HEK293T (cell line): ENCODE measurements around the gene RBM10.

Experiments used
- CTCF ChIA-PET: fragments of 350-600 bp; formaldehyde crosslinking; extraction: SDS; loops from one replicate; lab custom pipeline; 2021; ENCODE audit warnings: antibody characterized with exemption, inconsistent platforms; lab: Yijun Ruan, JAX
- POLR2A ChIA-PET: fragments of 350-600 bp; formaldehyde crosslinking; extraction: SDS; loops from one replicate; lab custom pipeline; 2020; ENCODE audit warnings: antibody characterized with exemption, inconsistent platforms; lab: Yijun Ruan, JAX
- DNase-seq: peaks from one replicate; pipeline ENCODE4 v3.0.0; 2012; ENCODE audit warnings: mixed read lengths; ENCODE audit errors: extremely low spot score
- ARNT ChIP-seq: fragments of 450-650 bp; IDR thresholded peaks from 2 replicates; pipeline ENCODE4 v1.6.1; 2017; ENCODE audit warnings: mild to moderate bottlenecking
- BHLHE40 ChIP-seq: fragments of 450-650 bp; IDR thresholded peaks from 2 replicates; pipeline ENCODE4 v1.6.1; 2016; ENCODE audit warnings: mild to moderate bottlenecking, moderate library complexity, borderline replicate concordance
- CTBP1 ChIP-seq: fragments of 450-650 bp; IDR thresholded peaks from 2 replicates; pipeline ENCODE4 v1.6.1; 2016; ENCODE audit warnings: borderline replicate concordance
- ELF4 ChIP-seq: fragments of 450-650 bp; IDR thresholded peaks from 2 replicates; pipeline ENCODE4 v1.6.1; 2017; ENCODE audit warnings: antibody characterized with exemption
- FOXA1 ChIP-seq: fragments of 450-650 bp; IDR thresholded peaks from 2 replicates; pipeline ENCODE4 v1.6.1; 2016; ENCODE audit warnings: mild to moderate bottlenecking
- FOXK2 ChIP-seq: fragments of 450-650 bp; IDR thresholded peaks from 2 replicates; pipeline ENCODE4 v1.6.1; 2016; ENCODE audit warnings: mild to moderate bottlenecking
- FOXM1 ChIP-seq: fragments of 450-650 bp; IDR thresholded peaks from 2 replicates; pipeline ENCODE4 v1.6.1; 2017; ENCODE audit warnings: mild to moderate bottlenecking, borderline replicate concordance
- HDGF ChIP-seq: fragments of 450-650 bp; IDR thresholded peaks from 2 replicates; pipeline ENCODE4 v1.6.1; 2017; ENCODE audit warnings: antibody characterized with exemption, borderline replicate concordance
- L3MBTL2 ChIP-seq: fragments of 450-650 bp; conservative IDR thresholded peaks from 2 replicates; pipeline ENCODE4 v1.6.1; 2016; ENCODE audit warnings: mild to moderate bottlenecking
- LEF1 ChIP-seq: fragments of 450-650 bp; IDR thresholded peaks from 2 replicates; pipeline ENCODE4 v1.6.1; 2017; ENCODE audit warnings: mild to moderate bottlenecking, borderline replicate concordance
- NFRKB ChIP-seq: fragments of 450-650 bp; IDR thresholded peaks from 2 replicates; pipeline ENCODE4 v1.6.1; 2016; ENCODE audit warnings: mild to moderate bottlenecking, moderate library complexity
- SP1 ChIP-seq: fragments of 450-650 bp; IDR thresholded peaks from 2 replicates; pipeline ENCODE4 v1.6.1; 2017
- SUZ12 ChIP-seq: fragments of 450-650 bp; IDR thresholded peaks from 2 replicates; pipeline ENCODE4 v1.6.1; 2016; ENCODE audit warnings: mild to moderate bottlenecking
- TARDBP ChIP-seq: fragments of 450-650 bp; IDR thresholded peaks from 2 replicates; pipeline ENCODE4 v1.6.1; 2016
- ZNF384 ChIP-seq: fragments of 450-650 bp; IDR thresholded peaks from 2 replicates; pipeline ENCODE4 v1.6.1; 2016
- TF ChIP-seq, protein P1 (sequence below): fragments of 450-650 bp; IDR thresholded peaks from 2 replicates; pipeline ENCODE4 v1.6.1; 2016

Gene RBM10

DNA sequence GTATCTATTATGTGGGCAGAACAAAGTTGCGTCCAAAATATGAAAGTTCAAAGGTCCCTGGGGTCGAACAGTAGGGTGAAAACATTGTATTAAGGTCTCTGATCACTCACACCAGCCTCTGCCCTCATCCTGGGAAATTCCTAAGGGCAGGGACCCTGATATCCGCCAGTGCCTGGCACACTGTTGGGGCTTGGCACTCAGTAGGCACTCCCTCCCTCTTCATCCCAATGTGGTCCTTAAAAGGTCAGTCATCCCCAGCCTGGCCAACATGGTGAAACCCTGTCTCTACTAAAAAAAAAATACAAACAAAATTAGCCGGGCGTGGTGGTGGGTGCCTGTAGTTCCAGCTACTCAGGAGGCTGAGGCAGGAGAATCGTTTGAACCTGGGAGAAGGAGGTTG lies 6.8 kb upstream of the RBM10 start:
- DNase-seq: no peak
- TF ChIP-seq LEF1: no peak
- TF ChIP-seq SUZ12: no peak
- no peak for TF ChIP-seq ZNF384
- no peak for TF ChIP-seq NFRKB
- no peak for TF ChIP-seq CTBP1
- TF ChIP-seq FOXA1: no peak
- no peak for TF ChIP-seq TARDBP
- TF ChIP-seq FOXK2: no peak
- no peak for TF ChIP-seq ARNT
- TF ChIP-seq BHLHE40: no peak
- TF ChIP-seq FOXM1: no peak
- TF ChIP-seq L3MBTL2: no peak
- no peak for TF ChIP-seq SP1
- no peak for TF ChIP-seq ELF4
- no peak for TF ChIP-seq HDGF
- TF ChIP-seq, protein P1, sequence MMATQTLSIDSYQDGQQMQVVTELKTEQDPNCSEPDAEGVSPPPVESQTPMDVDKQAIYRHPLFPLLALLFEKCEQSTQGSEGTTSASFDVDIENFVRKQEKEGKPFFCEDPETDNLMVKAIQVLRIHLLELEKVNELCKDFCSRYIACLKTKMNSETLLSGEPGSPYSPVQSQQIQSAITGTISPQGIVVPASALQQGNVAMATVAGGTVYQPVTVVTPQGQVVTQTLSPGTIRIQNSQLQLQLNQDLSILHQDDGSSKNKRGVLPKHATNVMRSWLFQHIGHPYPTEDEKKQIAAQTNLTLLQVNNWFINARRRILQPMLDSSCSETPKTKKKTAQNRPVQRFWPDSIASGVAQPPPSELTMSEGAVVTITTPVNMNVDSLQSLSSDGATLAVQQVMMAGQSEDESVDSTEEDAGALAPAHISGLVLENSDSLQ: no peak
- POLR2A ChIA-PET: interaction anchor here (1.7 kb wide), 1 partner anchor 9 kb away, joined by 5 read pairs; no protein-coding TSS in a partner anchor
- CTCF ChIA-PET: no interaction called here

DNA sequence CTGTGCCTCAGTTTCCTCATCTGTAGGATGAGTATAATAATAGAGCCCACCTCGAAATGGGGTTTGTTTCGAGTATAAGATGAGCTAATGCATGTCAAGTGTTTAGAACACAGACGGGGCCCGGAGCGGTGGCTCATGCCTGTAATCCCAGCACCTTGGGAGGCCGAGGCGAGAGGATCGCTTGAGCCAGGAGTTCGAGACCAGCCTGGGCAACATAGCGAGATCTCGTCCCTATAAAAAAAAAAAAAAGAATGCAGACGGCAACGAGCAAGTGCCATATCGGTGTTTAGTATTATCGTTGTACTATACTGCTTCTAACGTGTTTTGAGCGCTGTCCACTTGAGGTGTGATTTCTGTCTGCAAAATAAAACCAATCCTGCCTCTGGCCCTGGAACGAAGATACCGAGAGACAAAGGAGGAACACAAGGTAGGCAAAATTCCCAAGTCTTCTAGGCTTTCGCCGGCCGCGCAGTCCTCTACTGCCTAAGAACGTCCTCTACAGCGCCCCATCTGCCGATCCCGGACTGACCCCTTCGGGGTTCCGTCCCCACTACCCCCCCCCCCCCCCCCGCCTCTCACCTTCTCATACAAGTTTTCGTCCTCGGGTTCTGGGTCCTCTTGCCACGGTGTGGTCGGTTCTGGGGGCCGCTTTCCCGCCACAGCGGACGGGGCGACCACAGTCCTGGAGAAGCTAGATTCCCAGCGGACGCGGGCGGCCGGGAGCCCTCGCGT lies 961 bp upstream of the RBM10 start:
- ChIA-PET POLR2A (interaction anchor here (0.8 to 3.8 kb wide), 9 partner anchors 9 to 178 kb away, joined by 3 to 76 read pairs (median 5); no protein-coding TSS in a partner anchor), CTCF (interaction anchor here (1.2 kb wide), 2 partner anchors 13 to 26 kb away, joined by 4 read pairs; no protein-coding TSS in a partner anchor)
- TF ChIP-seq ZNF384 (peak; percentile 46), FOXM1 (no peak)
- DNase-seq: no peak

DNA sequence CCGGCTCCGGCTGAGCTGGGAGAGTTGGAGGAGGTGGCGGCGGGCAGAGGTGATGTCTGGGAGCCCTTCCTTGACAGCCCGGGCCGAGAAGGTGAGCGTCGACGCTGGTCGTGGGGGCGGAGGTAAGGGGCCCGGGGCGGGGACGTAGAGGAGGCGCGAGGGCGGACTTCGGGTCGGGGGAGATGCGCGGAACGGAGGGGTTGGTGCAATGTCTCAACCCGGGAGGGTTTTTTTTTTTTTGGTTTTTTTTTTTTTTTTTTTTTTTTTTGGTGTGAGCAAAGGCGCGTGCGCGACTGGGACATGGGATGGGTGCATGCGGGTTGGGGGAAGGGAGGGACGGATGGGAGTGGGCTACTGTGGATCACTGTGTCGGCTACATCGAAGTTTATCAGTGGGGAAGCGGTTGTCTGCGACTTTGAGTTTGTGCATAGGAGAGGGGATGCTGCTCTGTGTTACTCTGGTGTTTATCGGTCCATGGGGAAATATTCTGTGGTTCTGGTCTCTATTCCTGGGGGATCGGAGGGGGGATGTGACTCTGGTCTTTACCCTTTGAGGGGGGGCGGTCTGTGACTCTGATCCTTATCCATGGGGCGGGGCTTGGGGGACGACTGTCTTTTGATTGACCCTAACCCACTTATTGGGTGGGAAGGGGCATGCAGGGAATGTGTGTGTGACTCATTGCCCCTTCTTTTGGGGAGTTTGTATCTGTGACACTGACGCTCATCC lies 537 bp downstream of the RBM10 start:
- CTCF ChIA-PET: interaction anchor here (0.5 to 1.2 kb wide), 4 partner anchors 12 to 216 kb away, joined by 4 read pairs; no protein-coding TSS in a partner anchor
- DNase-seq: no peak
- POLR2A ChIA-PET: interaction anchor here (0.8 to 3.8 kb wide), 11 partner anchors 11 to 180 kb away, joined by 3 to 76 read pairs (median 5); no protein-coding TSS in a partner anchor
- TF ChIP-seq, protein P1: no peak
- no peak for TF ChIP-seq LEF1
- peak; percentile 87 for TF ChIP-seq ZNF384

DNA sequence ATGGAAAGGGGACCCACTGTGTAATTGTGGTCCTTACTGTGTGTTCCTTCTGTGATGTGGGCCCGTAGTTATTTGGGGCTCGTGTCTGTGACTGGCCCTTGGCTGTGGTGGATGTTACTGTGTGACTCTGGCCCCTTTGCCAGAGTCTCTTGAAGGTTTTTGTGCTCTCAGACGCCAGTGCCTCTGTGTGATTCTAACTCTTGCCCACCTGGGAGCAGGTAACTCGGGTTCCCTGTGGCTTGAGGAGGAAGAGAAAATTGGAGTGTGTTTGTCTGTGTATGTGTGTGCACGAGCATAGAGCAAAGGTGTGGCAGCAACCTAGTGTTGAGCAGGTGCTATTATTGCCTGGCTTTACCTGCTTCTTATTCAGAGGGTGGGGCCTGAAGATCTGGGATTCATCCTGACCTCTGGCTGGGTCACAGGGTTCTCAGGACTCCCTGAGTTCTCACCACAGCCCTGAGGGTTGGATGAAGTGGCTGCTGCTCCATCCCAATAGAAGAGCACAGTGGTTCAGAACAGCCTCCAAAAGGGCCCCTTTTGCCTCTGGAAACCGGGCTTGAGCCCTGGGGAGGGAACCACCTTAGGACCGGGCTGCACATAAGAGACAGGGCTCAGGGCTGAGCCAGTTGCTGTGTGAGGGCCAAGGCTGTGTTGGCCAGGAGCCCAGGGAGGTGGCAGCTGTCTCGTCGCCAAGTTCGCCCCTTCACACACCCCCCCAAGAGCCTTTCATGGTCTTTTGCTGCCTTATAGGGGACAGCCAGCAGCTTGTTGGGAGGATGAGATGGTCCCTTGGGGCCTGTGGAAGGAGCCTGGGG lies 1.3 kb downstream of the RBM10 start:
- CTCF ChIA-PET: no interaction called here
- DNase-seq: no peak
- POLR2A ChIA-PET: no interaction called here
- TF ChIP-seq ARNT (no peak), CTBP1 (no peak), L3MBTL2 (no peak), SUZ12 (no peak), ELF4 (no peak), ZNF384 (no peak), FOXK2 (no peak), FOXA1 (no peak), HDGF (no peak), TARDBP (no peak)
- TF ChIP-seq, protein P1: no peak

DNA sequence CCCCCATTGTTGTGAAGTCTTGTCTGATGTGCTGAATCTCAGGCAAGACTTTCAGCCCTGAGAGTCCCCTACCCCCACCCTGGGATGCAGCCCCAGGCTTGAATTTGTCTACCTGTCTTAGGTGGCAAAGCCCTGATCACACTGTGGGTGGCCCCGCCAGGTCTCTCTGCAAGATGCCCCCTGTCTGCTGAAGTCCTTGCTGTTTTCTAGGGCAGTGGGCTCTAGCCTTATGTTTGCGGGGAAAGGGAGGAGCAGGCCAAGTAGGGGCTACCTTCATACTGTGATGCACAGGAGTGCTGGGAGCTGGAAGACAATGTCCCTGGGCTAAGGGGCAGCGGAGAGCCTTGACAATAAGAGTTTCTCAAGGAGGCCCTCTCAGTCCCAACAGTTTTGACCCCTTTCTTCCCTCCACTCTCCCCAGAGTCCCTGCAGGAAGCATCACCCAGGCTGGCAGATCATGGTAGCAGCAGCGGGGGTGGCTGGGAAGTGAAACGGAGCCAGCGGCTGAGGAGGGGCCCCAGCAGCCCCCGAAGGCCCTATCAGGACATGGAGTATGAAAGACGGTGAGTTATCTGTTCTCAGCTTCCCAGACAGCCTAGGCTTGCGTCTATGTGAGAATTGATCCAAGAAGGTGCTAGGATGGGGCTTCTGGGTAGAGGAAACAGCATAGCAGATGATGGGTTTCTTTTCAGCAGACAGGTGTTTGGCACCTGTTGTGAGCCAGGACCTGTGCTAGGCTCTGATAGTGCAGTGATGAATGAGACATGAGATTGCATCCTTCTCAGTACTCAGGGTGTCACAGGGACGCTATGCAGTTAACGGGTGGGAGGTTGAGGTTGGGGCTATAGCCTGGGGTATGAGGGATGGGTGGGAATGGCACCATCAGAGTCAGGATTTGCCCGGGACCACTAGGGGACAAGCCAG lies 2.2 kb downstream of the RBM10 start:
- no peak for TF ChIP-seq FOXK2
- TF ChIP-seq TARDBP: no peak
- TF ChIP-seq HDGF: no peak
- TF ChIP-seq ARNT: no peak
- TF ChIP-seq, protein P1: no peak
- no peak for TF ChIP-seq LEF1
- TF ChIP-seq ELF4: no peak
- no peak for TF ChIP-seq L3MBTL2
- TF ChIP-seq CTBP1: no peak
- no peak for TF ChIP-seq ZNF384
- TF ChIP-seq FOXM1: no peak
- no peak for TF ChIP-seq BHLHE40
- TF ChIP-seq SUZ12: no peak
- ChIA-PET CTCF (no interaction called here), POLR2A (no interaction called here)
- no peak for DNase-seq
